CD4-positive, alpha-beta T cell (primary cell): Measurements from ENCODE around the gene RGR. TPM values are rescaled to one million over a fixed set of nuclear protein-coding genes. Genes with fewer than 3 reads are reported as not detected.

Experiments
- ATAC-seq: fragments of 200-7000 bp; cut with Tn5 transposase; one replicate; pipeline ENCODE4 v1.10.0; 2022; ENCODE audit warnings: mild to moderate bottlenecking; ENCODE audit not compliant: poor library complexity
- CTCF ChIA-PET: fragments of 350-600 bp; sonication (Branson Sonifier 250); formaldehyde crosslinking; loops from one replicate; lab custom pipeline; 2021; ENCODE audit warnings: antibody characterized with exemption, inconsistent platforms; lab: Charles Lee
- POLR2A ChIA-PET: fragments of 350-600 bp; sonication (Branson Sonifier 250); formaldehyde crosslinking; loops from one replicate; lab custom pipeline; 2021; ENCODE audit warnings: antibody characterized with exemption, inconsistent platforms; lab: Charles Lee
- DNase-seq, 14 experiments: peaks; one replicate each; pipeline ENCODE4 v3.0.0-alpha.2; 2013 to 2020; ENCODE audit warnings: mixed read lengths in 2 of 14
- H3K27ac ChIP-seq, 2 donors: one replicate each; pipeline versions ENCODE4 v1.5.1 to v1.7.0; 2013; ENCODE audit warnings: low read length in 2 of 2, low read depth in 1 of 2, mild to moderate bottlenecking in 1 of 2
- H3K27me3 ChIP-seq, 2 experiments: 1 replicate in 1 of 2; 2 replicates in 1 of 2; pipeline versions ENCODE4 v1.6.1 to v1.7.0; 2013; ENCODE audit warnings: low read length in 2 of 2, control low read depth in 1 of 2, mild to moderate bottlenecking in 1 of 2, moderate library complexity in 1 of 2; ENCODE audit not compliant: insufficient read depth in 2 of 2, control insufficient read depth in 1 of 2
- H3K36me3 ChIP-seq: one replicate; pipeline ENCODE4 v1.6.1; 2013; ENCODE audit warnings: low read length, control low read depth; ENCODE audit not compliant: insufficient read depth
- H3K4me1 ChIP-seq: one replicate; pipeline ENCODE4 v1.6.1; 2013; ENCODE audit warnings: low read length, control low read depth; ENCODE audit not compliant: insufficient read depth
- H3K4me3 ChIP-seq: one replicate; pipeline ENCODE4 v1.5.1; 2013; ENCODE audit warnings: mild to moderate bottlenecking, low read length, moderate library complexity
- H3K9me3 ChIP-seq, 2 experiments: 1 replicate in 1 of 2; 2 replicates in 1 of 2; pipeline versions ENCODE4 v1.6.1 to v1.7.0; 2013; ENCODE audit warnings: low read length in 2 of 2, mild to moderate bottlenecking in 2 of 2, control low read depth in 1 of 2, moderate library complexity in 1 of 2; ENCODE audit not compliant: control insufficient read depth in 1 of 2, insufficient read depth in 1 of 2
- H3K27ac Mint-ChIP-seq: one replicate; pipeline ENCODE4 v1.8.0; 2020; ENCODE audit warnings: mixed read lengths
- H3K27me3 Mint-ChIP-seq: one replicate; pipeline ENCODE4 v1.8.0; 2021; ENCODE audit warnings: mixed read lengths
- H3K36me3 Mint-ChIP-seq: one replicate; pipeline ENCODE4 v1.8.0; 2021; ENCODE audit warnings: low read depth, mixed read lengths
- H3K4me1 Mint-ChIP-seq: one replicate; pipeline ENCODE4 v1.8.0; 2021; ENCODE audit warnings: low read depth, mixed read lengths
- H3K4me3 Mint-ChIP-seq: one replicate; pipeline ENCODE4 v1.8.0; 2020; ENCODE audit warnings: mild to moderate bottlenecking, mixed read lengths
- H3K9me3 Mint-ChIP-seq: one replicate; pipeline ENCODE4 v1.8.0; 2020; ENCODE audit warnings: mixed read lengths
- intact Hi-C, 2 experiments: fragments of 100-400 bp; cut with DNase I in 1 of 2; cut with micrococcal nuclease in 1 of 2; formaldehyde crosslinking; loops; one replicate each; pipeline versions ENCODE4 v1.15.1 to v1.9.0; 2023 to 2025; cut with DNase I, micrococcal nuclease
- total RNA-seq, 174 experiments: library from RNA in 2 of 174; stranded (reverse) in 2 of 174; gene quantifications; one replicate each; pipeline ENCODE4 v1.2.3 and lab custom pipeline; 2021 to 2026
- TF ChIP-seq, protein P1 (sequence below): fragments of 200-600 bp; IDR thresholded peaks from one replicate; pipeline ENCODE4 v1.8.0; 2022; ENCODE audit warnings: antibody characterized with exemption, mild to moderate bottlenecking

RGR gene
- total RNA-seq, 2 experiments from 2014 or later, result not detected

DNA sequence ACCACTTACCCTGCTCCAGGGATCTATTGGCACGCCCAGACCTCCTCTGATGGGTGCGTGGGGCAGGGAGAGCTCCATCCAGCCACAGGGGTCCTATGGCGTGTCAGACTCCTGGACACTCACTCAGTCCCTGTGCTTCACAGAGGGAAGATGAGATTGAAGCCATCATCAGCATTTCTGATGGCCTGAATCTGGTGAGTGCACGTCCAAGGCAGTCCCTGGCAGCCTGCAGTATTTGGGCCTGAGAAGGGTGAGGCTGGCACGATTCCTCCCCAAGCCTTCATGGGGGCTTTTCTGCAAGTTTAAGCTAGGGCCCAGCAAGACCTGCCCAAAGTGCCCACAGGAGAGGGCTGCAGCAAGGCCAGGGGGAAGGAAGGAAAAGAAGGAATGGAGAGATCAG is 47.2 kb upstream of the RGR start:
- peaks cover 19% of the 10 kb centered on the region for H3K4me1 ChIP-seq
- peaks cover 30% of the 10 kb centered on the region for H3K27me3 Mint-ChIP-seq
- H3K27me3 ChIP-seq, result peaks cover 29 to 35% of the 10 kb centered on the region in 2 experiments
- H3K9me3 Mint-ChIP-seq, result no peaks in the 10 kb centered on the region
- no peak overlapping the region for H3K27ac Mint-ChIP-seq
- no peak overlapping the region for H3K4me3 Mint-ChIP-seq
- H3K36me3 ChIP-seq, result no peaks in the 10 kb centered on the region
- peaks cover 0 to 11% of the 10 kb centered on the region in 2 experiments for H3K9me3 ChIP-seq
- ATAC-seq (no peak), DNase-seq (no peak)
- no peaks in the 10 kb centered on the region for H3K36me3 Mint-ChIP-seq
- ChIA-PET POLR2A (interaction anchor here (0.5 kb wide), 1 partner anchor 34 kb away, joined by 3 read pairs; no protein-coding TSS in a partner anchor), CTCF (no interaction called here)
- no peaks in the 10 kb centered on the region for H3K4me1 Mint-ChIP-seq
- intact Hi-C loops, result no loop called here
- TF ChIP-seq, protein P1, sequence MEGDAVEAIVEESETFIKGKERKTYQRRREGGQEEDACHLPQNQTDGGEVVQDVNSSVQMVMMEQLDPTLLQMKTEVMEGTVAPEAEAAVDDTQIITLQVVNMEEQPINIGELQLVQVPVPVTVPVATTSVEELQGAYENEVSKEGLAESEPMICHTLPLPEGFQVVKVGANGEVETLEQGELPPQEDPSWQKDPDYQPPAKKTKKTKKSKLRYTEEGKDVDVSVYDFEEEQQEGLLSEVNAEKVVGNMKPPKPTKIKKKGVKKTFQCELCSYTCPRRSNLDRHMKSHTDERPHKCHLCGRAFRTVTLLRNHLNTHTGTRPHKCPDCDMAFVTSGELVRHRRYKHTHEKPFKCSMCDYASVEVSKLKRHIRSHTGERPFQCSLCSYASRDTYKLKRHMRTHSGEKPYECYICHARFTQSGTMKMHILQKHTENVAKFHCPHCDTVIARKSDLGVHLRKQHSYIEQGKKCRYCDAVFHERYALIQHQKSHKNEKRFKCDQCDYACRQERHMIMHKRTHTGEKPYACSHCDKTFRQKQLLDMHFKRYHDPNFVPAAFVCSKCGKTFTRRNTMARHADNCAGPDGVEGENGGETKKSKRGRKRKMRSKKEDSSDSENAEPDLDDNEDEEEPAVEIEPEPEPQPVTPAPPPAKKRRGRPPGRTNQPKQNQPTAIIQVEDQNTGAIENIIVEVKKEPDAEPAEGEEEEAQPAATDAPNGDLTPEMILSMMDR, result no peak
- H3K27ac ChIP-seq, result no peak overlapping the region
- H3K4me3 ChIP-seq, result no peak overlapping the region

DNA sequence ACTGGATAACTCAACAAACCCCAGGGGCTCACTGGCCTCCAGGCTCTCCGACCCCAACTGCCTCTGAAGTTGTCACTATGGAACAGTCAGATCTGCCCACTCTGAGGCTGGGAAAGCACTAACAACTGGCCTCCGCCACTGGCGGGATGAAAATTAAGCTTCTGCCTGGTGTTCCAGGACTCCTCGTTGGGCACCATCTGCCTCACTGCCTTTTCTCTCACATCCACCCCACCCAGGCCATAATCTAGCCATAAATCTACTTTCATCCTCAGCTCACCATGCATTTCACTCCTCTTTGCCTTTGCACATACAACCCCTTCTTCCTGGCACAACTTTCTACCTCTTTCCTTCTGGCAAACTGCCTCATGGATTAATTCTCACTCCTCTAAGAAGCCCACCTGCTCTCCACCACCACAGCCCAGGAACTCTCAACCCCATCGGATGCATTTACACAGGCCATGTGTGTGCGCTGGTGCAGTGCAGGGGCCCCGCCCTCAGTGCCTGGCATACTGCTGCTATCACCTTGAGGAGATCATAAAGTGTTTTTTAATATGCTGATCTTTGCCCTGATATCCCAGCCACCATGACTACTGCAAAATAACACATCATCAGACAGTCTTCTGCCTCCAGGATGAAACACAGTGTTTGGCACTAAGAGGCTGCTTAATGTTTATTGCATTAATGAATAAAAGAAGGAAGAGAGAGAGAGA is 46.5 kb upstream of the RGR start:
- Histone ChIP-seq H3K27me3 (peaks cover 24 to 34% of the 10 kb centered on the region in 2 experiments), H3K27ac (no peak overlapping the region), H3K36me3 (no peaks in the 10 kb centered on the region), H3K4me1 (peaks cover 19% of the 10 kb centered on the region), H3K9me3 (peaks cover 0 to 11% of the 10 kb centered on the region in 2 experiments), H3K4me3 (no peak overlapping the region)
- no peak overlapping the region for H3K27ac Mint-ChIP-seq
- DNase-seq, result no peak
- H3K36me3 Mint-ChIP-seq, result no peaks in the 10 kb centered on the region
- ATAC-seq, result no peak
- ChIA-PET POLR2A (interaction anchor here (0.5 kb wide), 1 partner anchor 34 kb away, joined by 3 read pairs; no protein-coding TSS in a partner anchor), CTCF (no interaction called here)
- H3K4me3 Mint-ChIP-seq, result no peak overlapping the region
- TF ChIP-seq, protein P1, result no peak
- intact Hi-C loops, result no loop called here
- peaks cover 30% of the 10 kb centered on the region for H3K27me3 Mint-ChIP-seq
- H3K4me1 Mint-ChIP-seq, result no peaks in the 10 kb centered on the region
- no peaks in the 10 kb centered on the region for H3K9me3 Mint-ChIP-seq

DNA sequence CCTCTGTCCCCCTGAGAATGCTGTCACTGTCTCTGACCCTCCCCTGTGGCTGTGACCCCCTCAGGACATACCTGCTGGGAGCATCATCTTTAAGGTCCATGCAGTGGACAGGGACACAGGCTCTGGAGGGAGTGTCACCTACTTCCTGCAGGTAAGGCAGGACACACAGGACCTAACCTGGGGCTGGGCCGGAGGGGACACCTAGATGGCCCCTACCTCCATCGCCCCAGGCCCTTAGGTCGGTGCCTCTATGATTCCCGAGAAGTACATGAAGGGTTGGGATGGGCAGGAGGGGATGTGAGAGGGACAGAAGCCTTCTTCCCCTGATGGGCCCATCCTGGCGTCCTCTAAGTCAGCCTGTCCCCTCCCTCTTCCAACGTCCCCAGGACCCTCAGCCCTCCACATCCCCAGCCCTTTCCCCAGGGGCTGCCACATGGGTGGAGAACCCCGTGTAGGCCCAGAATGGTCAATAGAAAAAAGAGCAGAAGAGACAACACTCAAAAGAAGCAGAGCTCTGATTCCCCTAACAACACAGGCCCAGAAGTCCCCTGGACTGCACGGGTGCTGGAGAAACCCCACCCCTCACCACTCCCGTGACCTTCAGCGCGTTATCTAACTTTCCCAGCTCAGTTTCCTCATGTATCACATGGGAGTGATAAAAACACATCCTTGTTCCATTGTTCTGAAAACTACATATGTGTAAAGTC is 44.2 kb upstream of the RGR start:
- H3K4me3 ChIP-seq, result no peak overlapping the region
- no peaks in the 10 kb centered on the region for H3K36me3 Mint-ChIP-seq
- CTCF ChIA-PET, result no interaction called here
- no peaks in the 10 kb centered on the region for H3K36me3 ChIP-seq
- ATAC-seq (no peak), DNase-seq (no peak)
- H3K27me3 Mint-ChIP-seq, result peaks cover 25% of the 10 kb centered on the region
- POLR2A ChIA-PET, result no interaction called here
- no peak overlapping the region for H3K27ac ChIP-seq
- no peak overlapping the region for H3K4me3 Mint-ChIP-seq
- H3K27me3 ChIP-seq, result peaks cover 5 to 13% of the 10 kb centered on the region in 2 experiments
- TF ChIP-seq, protein P1, result no peak
- no peak overlapping the region for H3K27ac Mint-ChIP-seq
- no peaks in the 10 kb centered on the region for H3K9me3 ChIP-seq
- no peaks in the 10 kb centered on the region for H3K9me3 Mint-ChIP-seq
- H3K4me1 ChIP-seq, result no peaks in the 10 kb centered on the region
- no peaks in the 10 kb centered on the region for H3K4me1 Mint-ChIP-seq
- intact Hi-C loops, result no loop called here
